Body of pancreas (tissue), 4 donors: ENCODE results near the gene SPTBN2. TPM values are rescaled to one million over a fixed set of nuclear protein-coding genes. Genes with fewer than 3 reads are reported as not detected.

Experiments
- ATAC-seq: fragments of 150-250 bp; one replicate; pipeline ENCODE4 v1.9.1; 2016
- DNase-seq, 4 donors: peaks; one replicate each; pipeline ENCODE4 v3.0.0-alpha.2; 2019
- H3K27ac ChIP-seq, 4 donors: fragments of 200-600 bp; sonication (generic); 1 replicate in 3 of 4; 2 replicates in 1 of 4; pipeline versions ENCODE4 v1.5.1 to v1.6.1; 2016 to 2019; ENCODE audit warnings: mild to moderate bottlenecking in 1 of 4, mixed read lengths in 1 of 4, moderate library complexity in 1 of 4
- H3K27me3 ChIP-seq, 2 donors: fragments of 200-600 bp; sonication (generic); one replicate each; pipeline ENCODE4 v1.6.0; 2016; ENCODE audit warnings: mild to moderate bottlenecking in 1 of 2
- H3K36me3 ChIP-seq, 2 donors: fragments of 200-600 bp; sonication (generic); replicated peaks in 1 of 2; 2 replicates each; pipeline ENCODE4 v1.5.1; 2016; ENCODE audit warnings: low read depth in 2 of 2; ENCODE audit not compliant: insufficient read depth in 1 of 2
- H3K4me1 ChIP-seq: fragments of 200-600 bp; sonication (generic); one replicate; pipeline ENCODE4 v1.6.0; 2016
- H3K4me3 ChIP-seq, 2 donors: fragments of 200-600 bp; sonication (generic); 1 replicate in 1 of 2; 2 replicates in 1 of 2; pipeline ENCODE4 v1.5.1; 2016 to 2019
- H3K9me3 ChIP-seq, 3 donors: fragments of 200-600 bp; sonication (generic); 1 replicate in 2 of 3; 2 replicates in 1 of 3; pipeline ENCODE4 v1.5.1; 2016
- CTCF ChIP-seq, 7 experiments: fragments of 450-650 bp in 4 of 7; fragments of 200-600 bp in 3 of 7; sonication (generic) in 3 of 7; IDR thresholded peaks; one replicate each; pipeline ENCODE4 v1.5.1; 2016 to 2019; ENCODE audit warnings: antibody characterized with exemption in 7 of 7
- POLR2A ChIP-seq, 3 donors: fragments of 450-650 bp; IDR thresholded peaks; one replicate each; pipeline ENCODE4 v1.6.1; 2016; ENCODE audit warnings: antibody characterized with exemption in 3 of 3, mild to moderate bottlenecking in 2 of 3
- WGBS, 2 donors: methylation state at CpG; one replicate each; pipeline ENCODE4 v1.1.5; 2017; 5-methylcytosine and 5-hydroxymethylcytosine counted together
- intact Hi-C: fragments of 100-400 bp; cut with DNase I; formaldehyde crosslinking; loops from one replicate; pipeline ENCODE4 v1.15.1; 2023
- total RNA-seq, 2 donors: library from RNA; depleted of rRNA; stranded (reverse); fragments of >200 nt; gene quantifications; one replicate each; pipeline ENCODE4 v1.1.0, GENCODE V29; 2016

SPTBN2 gene
- total RNA-seq, 2 donors from 2014 or later: 40.0 to 52.1 TPM

GRCh38 chr11:66693356-66694055 lies 35.5 kb downstream of the SPTBN2 start:
- peaks cover 0 to 2% of the 10 kb centered on the region in 2 donors for H3K36me3 ChIP-seq
- DNase-seq (no peak), ATAC-seq (no peak)
- H3K27me3 ChIP-seq: no peaks in the 10 kb centered on the region
- 90 to 92% methylated on average over 15 of the region's 15 CpGs for WGBS, 2 donors
- H3K4me1 ChIP-seq: no peaks in the 10 kb centered on the region
- no peak overlapping the region for H3K27ac ChIP-seq
- intact Hi-C loops: no loop called here
- no peak overlapping the region for H3K4me3 ChIP-seq
- no peaks in the 10 kb centered on the region for H3K9me3 ChIP-seq
- TF ChIP-seq CTCF (IDR thresholded peaks at IDR 0.05) (no peak), POLR2A (IDR thresholded peaks at IDR 0.05) (no peak)

- intact Hi-C loops: no loop called here
- H3K36me3 ChIP-seq: peaks cover 0 to 2% of the 10 kb centered on the region in 2 donors
- ATAC-seq (no peak), DNase-seq (no peak)
- no peaks in the 10 kb centered on the region for H3K4me1 ChIP-seq
- no peak overlapping the region for H3K27ac ChIP-seq
- no peaks in the 10 kb centered on the region for H3K27me3 ChIP-seq
- no peaks in the 10 kb centered on the region for H3K9me3 ChIP-seq
- WGBS, 2 donors: 86 to 87% methylated on average over 8 to 17 of the region's 20 CpGs
- TF ChIP-seq POLR2A (IDR thresholded peaks at IDR 0.05) (no peak), CTCF (IDR thresholded peaks at IDR 0.05) (no peak)
- H3K4me3 ChIP-seq: no peak overlapping the region
Observed at GRCh38 chr11:66692871-66693331, 36.1 kb downstream of the SPTBN2 start.

- no peak for ATAC-seq
- WGBS, 2 donors: 90 to 94% methylated on average over 3 to 18 of the region's 18 CpGs
- TF ChIP-seq POLR2A (IDR thresholded peaks at IDR 0.05): no peak
- TF ChIP-seq CTCF (IDR thresholded peaks at IDR 0.05): no peak
- Histone ChIP-seq H3K4me3 (no peak overlapping the region), H3K4me1 (no peaks in the 10 kb centered on the region), H3K27me3 (no peaks in the 10 kb centered on the region), H3K9me3 (no peaks in the 10 kb centered on the region), H3K27ac (no peak overlapping the region), H3K36me3 (peaks cover 0 to 2% of the 10 kb centered on the region in 2 donors)
- intact Hi-C loops: no loop called here
- no peak for DNase-seq
Observed at GRCh38 chr11:66692446-66692845, 36.6 kb downstream of the SPTBN2 start.

GRCh38 chr11:66691311-66691980 lies 37.6 kb downstream of the SPTBN2 start:
- TF ChIP-seq CTCF (IDR thresholded peaks at IDR 0.05) (no peak), POLR2A (IDR thresholded peaks at IDR 0.05) (no peak)
- intact Hi-C loops: no loop called here
- DNase-seq (no peak), ATAC-seq (no peak)
- no peak overlapping the region for H3K27ac ChIP-seq
- no peaks in the 10 kb centered on the region for H3K9me3 ChIP-seq
- H3K27me3 ChIP-seq: no peaks in the 10 kb centered on the region
- H3K36me3 ChIP-seq: peaks cover 0 to 2% of the 10 kb centered on the region in 2 donors
- no peaks in the 10 kb centered on the region for H3K4me1 ChIP-seq
- no peak overlapping the region for H3K4me3 ChIP-seq
- WGBS, 2 donors: 92 to 93% methylated on average over 22 to 38 of the region's 38 CpGs
